GM21825 (cell line): ENCODE measurements around the gene UAP1L1.
"Not testable (repeated sequence)": the region's sequence is repeated elsewhere in the genome, so short reads cannot be mapped to it uniquely, and the experiment has no call there.

Experiments used
- ATAC-seq: cut with Tn5 transposase; IDR thresholded peaks from one replicate; pipeline ENCODE4 v1.9.1; 2021; ENCODE audit warnings: mild to moderate bottlenecking, moderate library complexity; ENCODE audit not compliant: unreplicated experiment

UAP1L1 gene

GRCh38 chr9:137111788-137112563, 34.7 kb downstream of the UAP1L1 start:
- ATAC-seq, result no peak

- no peak for ATAC-seq
Observed at GRCh38 chr9:137112564-137113384, 35.5 kb downstream of the UAP1L1 start.

GRCh38 chr9:137113385-137114159, 36.3 kb downstream of the UAP1L1 start:
- ATAC-seq, result no peak

- no peak for ATAC-seq
Observed at GRCh38 chr9:137114220-137114612, 36.9 kb downstream of the UAP1L1 start.

- ATAC-seq, result peak; percentile 66
Observed at GRCh38 chr9:137114613-137115393, 37.5 kb downstream of the UAP1L1 start, which contains the start of gene DPP7. Gene DPP7 (minus strand): TSS chr9:137114733. CDS start chr9:137114713, 20 bp downstream.

GRCh38 chr9:137115394-137116026, 38.2 kb downstream of the UAP1L1 start:
- no peak for ATAC-seq

- no peak for ATAC-seq
Observed at GRCh38 chr9:137116027-137116507, 38.8 kb downstream of the UAP1L1 start.

GRCh38 chr9:137116728-137117127, 39.4 kb downstream of the UAP1L1 start:
- no peak for ATAC-seq

GRCh38 chr9:137117269-137117731, 40.0 kb downstream of the UAP1L1 start:
- no peak for ATAC-seq

- ATAC-seq, result not testable (repeated sequence)
Observed at GRCh38 chr9:137118092-137118603, 40.8 kb downstream of the UAP1L1 start.

GRCh38 chr9:137121927-137122795, 44.8 kb downstream of the UAP1L1 start:
- not testable (repeated sequence) for ATAC-seq

- not testable (repeated sequence) for ATAC-seq
Observed at GRCh38 chr9:137122796-137123467, 45.6 kb downstream of the UAP1L1 start.

GRCh38 chr9:137123468-137123837, 46.1 kb downstream of the UAP1L1 start:
- ATAC-seq, result no peak

- ATAC-seq, result not testable (repeated sequence)
Observed at GRCh38 chr9:137123952-137124462, 46.7 kb downstream of the UAP1L1 start.

- no peak for ATAC-seq
Observed at GRCh38 chr9:137126786-137127185, 49.5 kb downstream of the UAP1L1 start.

GRCh38 chr9:137127301-137128157, 50.2 kb downstream of the UAP1L1 start:
- ATAC-seq, result no peak
